GM15510 (cell line): Measurements from ENCODE around the gene PRKCZ.

ENCODE experiments used
- POLR2A ChIP-seq: IDR thresholded peaks from 3 replicates; pipeline ENCODE4 v1.6.1; 2011; ENCODE audit warnings: borderline replicate concordance; ENCODE audit not compliant: insufficient read length; ENCODE audit errors: extremely low read depth

PRKCZ gene

GRCh38 chr1:2032737-2033136 is 17.5 kb upstream of the PRKCZ start:
- TF ChIP-seq POLR2A: no peak

GRCh38 chr1:2033165-2033564 is 17.0 kb upstream of the PRKCZ start:
- no peak for TF ChIP-seq POLR2A

GRCh38 chr1:2036287-2036686 is 13.9 kb upstream of the PRKCZ start:
- TF ChIP-seq POLR2A: no peak

- TF ChIP-seq POLR2A: no peak
Observed at GRCh38 chr1:2037314-2037979, 12.8 kb upstream of the PRKCZ start.

GRCh38 chr1:2038229-2038628 is 12.0 kb upstream of the PRKCZ start:
- no peak for TF ChIP-seq POLR2A

GRCh38 chr1:2039251-2039650 is 11.0 kb upstream of the PRKCZ start:
- TF ChIP-seq POLR2A: no peak

- TF ChIP-seq POLR2A: no peak
Observed at GRCh38 chr1:2041305-2041704, 8.9 kb upstream of the PRKCZ start.

GRCh38 chr1:2041887-2042286 is 8.3 kb upstream of the PRKCZ start:
- no peak for TF ChIP-seq POLR2A

GRCh38 chr1:2042830-2043773 is 7.1 kb upstream of the PRKCZ start:
- no peak for TF ChIP-seq POLR2A

GRCh38 chr1:2043886-2044285 is 6.3 kb upstream of the PRKCZ start:
- TF ChIP-seq POLR2A: no peak

GRCh38 chr1:2044510-2045319 is 5.5 kb upstream of the PRKCZ start:
- TF ChIP-seq POLR2A: no peak

GRCh38 chr1:2045468-2046173 is 4.6 kb upstream of the PRKCZ start:
- no peak for TF ChIP-seq POLR2A

GRCh38 chr1:2046174-2046917 is 3.9 kb upstream of the PRKCZ start:
- no peak for TF ChIP-seq POLR2A
